Tibial nerve (tissue), 4 donors: ENCODE results near the gene HNRNPA1.

ENCODE experiments used
- CTCF ChIP-seq, 5 experiments: fragments of 200-600 bp in 3 of 5; fragments of 450-650 bp in 2 of 5; sonication (generic) in 3 of 5; IDR thresholded peaks; one replicate each; pipeline ENCODE4 v1.5.1; 2016 to 2019; ENCODE audit warnings: antibody characterized with exemption in 5 of 5, mild to moderate bottlenecking in 3 of 5, moderate library complexity in 2 of 5
- EP300 ChIP-seq, 2 donors: sonication (generic); formaldehyde crosslinking; IDR thresholded peaks; one replicate each; pipeline ENCODE4 v1.6.1; 2017; ENCODE audit warnings: antibody characterized with exemption in 2 of 2, mild to moderate bottlenecking in 1 of 2
- POLR2A ChIP-seq, 2 donors: fragments of 450-650 bp; IDR thresholded peaks; one replicate each; pipeline ENCODE4 v1.6.1; 2017; ENCODE audit warnings: antibody characterized with exemption in 2 of 2, mild to moderate bottlenecking in 2 of 2, moderate library complexity in 2 of 2

- TF ChIP-seq CTCF (IDR thresholded peaks at IDR 0.05) (no peak), POLR2A (IDR thresholded peaks at IDR 0.05) (peak; percentile 99 to 100), EP300 (IDR thresholded peaks at IDR 0.05) (peak in 1 of 2 donors; percentile 100)
Measured at GRCh38 chr12:54280468-54281260, at the start of gene HNRNPA1.
